ENCODE measurements around the gene MUC4. TPM values are rescaled to one million over a fixed set of nuclear protein-coding genes. Genes with fewer than 3 reads are reported as not detected.
"Not testable (repeated sequence)": the region's sequence is repeated elsewhere in the genome, so short reads cannot be mapped to it uniquely, and the experiment has no call there.

The MUC4 gene
- total and polyA plus RNA-seq, 7 donors: under 0.01 to 195 (median 7.4) TPM; not detected in 1

- 27 to 73% methylated on average over 9 of the region's 9 CpGs for WGBS, 2 donors
- intact Hi-C loops (cut with DNase I): no loop called here
- no peak overlapping the region for H3K27ac ChIP-seq
- H3K4me3 ChIP-seq: no peak overlapping the region
- H3K27me3 ChIP-seq: peaks cover 0 to 8% (median 2%) of the 10 kb centered on the region in 3 donors
- H3K4me1 ChIP-seq: no peaks in the 10 kb centered on the region
- no peaks in the 10 kb centered on the region for H3K36me3 ChIP-seq
- no peak for DNase-seq
- TF ChIP-seq POLR2A (IDR thresholded peaks at IDR 0.05): no peak
- no peak for TF ChIP-seq POLR2AphosphoS5 (IDR thresholded peaks at IDR 0.05)
- no peak for TF ChIP-seq EP300 (IDR thresholded peaks at IDR 0.05)
- no peak for TF ChIP-seq CTCF (IDR thresholded peaks at IDR 0.05)
- no peaks in the 10 kb centered on the region for H3K9me3 ChIP-seq
Measured at GRCh38 chr3:195828762-195829161, 17.0 kb upstream of the MUC4 start.

GRCh38 chr3:195825857-195826804, 14.4 kb upstream of the MUC4 start:
- H3K4me1 ChIP-seq: no peaks in the 10 kb centered on the region
- 93 to 95% methylated on average over 47 of the region's 47 CpGs for WGBS, 2 donors
- H3K9me3 ChIP-seq: no peaks in the 10 kb centered on the region
- intact Hi-C loops (cut with DNase I): no loop called here
- no peak for DNase-seq
- peaks cover 0 to 26% (median 2%) of the 10 kb centered on the region in 3 donors for H3K27me3 ChIP-seq
- TF ChIP-seq POLR2A (IDR thresholded peaks at IDR 0.05) (no peak), POLR2AphosphoS5 (IDR thresholded peaks at IDR 0.05) (no peak), EP300 (IDR thresholded peaks at IDR 0.05) (no peak), CTCF (IDR thresholded peaks at IDR 0.05) (no peak)
- H3K36me3 ChIP-seq: no peaks in the 10 kb centered on the region
- no peak overlapping the region for H3K4me3 ChIP-seq
- no peak overlapping the region for H3K27ac ChIP-seq

GRCh38 chr3:195825191-195825588, 13.5 kb upstream of the MUC4 start:
- Histone ChIP-seq H3K36me3 (no peaks in the 10 kb centered on the region), H3K27ac (no peak overlapping the region), H3K4me1 (no peaks in the 10 kb centered on the region), H3K27me3 (peaks cover 0 to 26% (median 2%) of the 10 kb centered on the region in 3 donors), H3K4me3 (no peak overlapping the region), H3K9me3 (no peaks in the 10 kb centered on the region)
- TF ChIP-seq CTCF (IDR thresholded peaks at IDR 0.05) (no peak), EP300 (IDR thresholded peaks at IDR 0.05) (no peak), POLR2A (IDR thresholded peaks at IDR 0.05) (no peak), POLR2AphosphoS5 (IDR thresholded peaks at IDR 0.05) (no peak)
- intact Hi-C loops (cut with DNase I): no loop called here
- no peak for DNase-seq
- 78 to 85% methylated on average over 15 of the region's 15 CpGs for WGBS, 2 donors

- H3K4me1 ChIP-seq; intact Hi-C loops (cut with DNase I); H3K4me3 ChIP-seq; H3K36me3 ChIP-seq; DNase-seq; H3K27ac ChIP-seq; H3K9me3 ChIP-seq: not testable (repeated sequence)
- peaks cover 0 to 26% (median 2%) of the 10 kb centered on the region in 3 donors for H3K27me3 ChIP-seq
- 77 to 91% methylated on average over 13 of the region's 13 CpGs for WGBS, 2 donors
Measured at GRCh38 chr3:195824425-195825190, 12.9 kb upstream of the MUC4 start.

GRCh38 chr3:195823999-195824398, 12.3 kb upstream of the MUC4 start:
- no peaks in the 10 kb centered on the region for H3K4me1 ChIP-seq
- no peaks in the 10 kb centered on the region for H3K36me3 ChIP-seq
- no peak for DNase-seq
- intact Hi-C loops (cut with DNase I): no loop called here
- no peak overlapping the region for H3K27ac ChIP-seq
- no peaks in the 10 kb centered on the region for H3K9me3 ChIP-seq
- WGBS, 2 donors: 23 to 67% methylated on average over 13 of the region's 13 CpGs
- peaks cover 0 to 26% (median 2%) of the 10 kb centered on the region in 3 donors for H3K27me3 ChIP-seq
- no peak overlapping the region for H3K4me3 ChIP-seq
- TF ChIP-seq CTCF (IDR thresholded peaks at IDR 0.05): no peak
- no peak for TF ChIP-seq POLR2AphosphoS5 (IDR thresholded peaks at IDR 0.05)
